ENCODE data around the gene GRM1.

DNA sequence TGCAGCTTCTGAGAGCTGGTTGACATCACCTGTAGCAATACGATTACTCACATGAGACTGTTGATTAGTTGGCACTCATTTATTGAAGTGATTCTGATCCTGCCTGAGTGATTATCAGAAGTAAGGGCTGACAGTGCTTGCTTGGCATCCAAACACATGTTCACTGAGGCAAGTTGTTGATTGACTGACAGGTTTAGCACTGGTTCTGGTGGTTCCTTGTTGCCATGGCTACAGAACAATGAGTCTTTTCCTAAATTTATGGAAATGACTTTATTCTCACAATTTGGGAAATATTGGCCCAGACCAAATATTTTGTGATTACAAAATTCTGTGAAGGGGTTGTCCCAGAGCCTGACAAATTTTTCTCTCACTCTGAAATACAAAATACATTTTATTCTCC is 368.8 kb downstream of the GRM1 start:
- TF ChIP-seq POLR2AphosphoS5 (IDR thresholded peaks at IDR 0.05), result no peak
- TF ChIP-seq, protein P1, sequence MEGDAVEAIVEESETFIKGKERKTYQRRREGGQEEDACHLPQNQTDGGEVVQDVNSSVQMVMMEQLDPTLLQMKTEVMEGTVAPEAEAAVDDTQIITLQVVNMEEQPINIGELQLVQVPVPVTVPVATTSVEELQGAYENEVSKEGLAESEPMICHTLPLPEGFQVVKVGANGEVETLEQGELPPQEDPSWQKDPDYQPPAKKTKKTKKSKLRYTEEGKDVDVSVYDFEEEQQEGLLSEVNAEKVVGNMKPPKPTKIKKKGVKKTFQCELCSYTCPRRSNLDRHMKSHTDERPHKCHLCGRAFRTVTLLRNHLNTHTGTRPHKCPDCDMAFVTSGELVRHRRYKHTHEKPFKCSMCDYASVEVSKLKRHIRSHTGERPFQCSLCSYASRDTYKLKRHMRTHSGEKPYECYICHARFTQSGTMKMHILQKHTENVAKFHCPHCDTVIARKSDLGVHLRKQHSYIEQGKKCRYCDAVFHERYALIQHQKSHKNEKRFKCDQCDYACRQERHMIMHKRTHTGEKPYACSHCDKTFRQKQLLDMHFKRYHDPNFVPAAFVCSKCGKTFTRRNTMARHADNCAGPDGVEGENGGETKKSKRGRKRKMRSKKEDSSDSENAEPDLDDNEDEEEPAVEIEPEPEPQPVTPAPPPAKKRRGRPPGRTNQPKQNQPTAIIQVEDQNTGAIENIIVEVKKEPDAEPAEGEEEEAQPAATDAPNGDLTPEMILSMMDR (IDR thresholded peaks at IDR 0.05), result no peak

Data from prostate gland (tissue), 2 donors.